GM20000 (cell line): ENCODE measurements around the gene GNG7.
"Not testable (repeated sequence)": the region's sequence is repeated elsewhere in the genome, so short reads cannot be mapped to it uniquely, and the experiment has no call there.

Experiments used
- DNase-seq: peaks from one replicate; pipeline ENCODE4 v3.0.0; 2012; ENCODE audit warnings: low spot score
- CTCF ChIP-seq: IDR thresholded peaks from 2 replicates; pipeline ENCODE4 v1.5.1; 2012; ENCODE audit warnings: mild to moderate bottlenecking, control low read depth; ENCODE audit errors: extremely low read depth, missing control alignments

Gene GNG7

DNA sequence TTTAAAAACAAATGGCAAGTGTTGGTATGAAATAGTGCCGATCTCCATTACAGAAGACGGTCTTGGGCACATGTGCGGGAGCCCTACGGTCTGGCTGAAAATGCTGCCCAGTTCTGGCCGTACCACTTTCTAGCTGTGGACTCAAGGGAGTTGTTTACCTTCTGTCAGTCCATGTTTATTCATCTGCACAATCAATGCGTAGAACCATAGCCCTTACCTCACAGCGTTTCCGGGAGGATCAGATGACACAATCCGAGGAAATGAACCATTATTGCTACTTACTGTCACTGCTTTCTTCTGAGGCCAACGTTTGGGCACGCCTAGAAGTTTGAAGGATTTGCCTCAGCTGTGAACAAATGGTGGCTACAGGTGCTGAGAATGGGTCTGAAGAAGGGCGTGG is 195.4 kb downstream of the GNG7 start:
- no peak for TF ChIP-seq CTCF
- no peak for DNase-seq

- not testable (repeated sequence) for DNase-seq
Observed at GRCh38 chr19:2506656-2507055, 195.8 kb downstream of the GNG7 start.

- DNase-seq, result no peak
- TF ChIP-seq CTCF, result no peak
Observed at GRCh38 chr19:2503521-2504109, 198.9 kb downstream of the GNG7 start.

DNA sequence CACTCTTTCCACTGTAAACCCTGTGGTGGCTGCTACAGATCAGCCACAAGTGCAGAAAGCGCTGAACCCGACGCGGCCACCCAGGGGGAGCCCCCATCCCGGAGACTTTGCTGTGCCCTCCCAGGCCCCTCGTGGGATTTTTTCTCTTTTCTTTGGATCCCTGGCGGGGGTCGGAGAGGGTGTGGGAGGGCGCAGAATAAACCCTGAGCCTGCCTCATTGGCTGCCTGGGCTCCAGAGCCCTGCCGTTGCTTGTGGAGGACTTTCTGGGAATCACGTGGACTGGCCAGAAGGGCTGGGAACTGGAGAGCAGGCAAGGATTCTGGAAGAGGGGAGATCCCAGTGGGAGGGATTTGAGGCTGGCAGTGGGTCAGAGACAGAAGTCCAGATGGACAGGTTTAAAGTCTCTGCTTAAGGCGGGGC is 201.6 kb downstream of the GNG7 start:
- no peak for TF ChIP-seq CTCF
- no peak for DNase-seq

DNA sequence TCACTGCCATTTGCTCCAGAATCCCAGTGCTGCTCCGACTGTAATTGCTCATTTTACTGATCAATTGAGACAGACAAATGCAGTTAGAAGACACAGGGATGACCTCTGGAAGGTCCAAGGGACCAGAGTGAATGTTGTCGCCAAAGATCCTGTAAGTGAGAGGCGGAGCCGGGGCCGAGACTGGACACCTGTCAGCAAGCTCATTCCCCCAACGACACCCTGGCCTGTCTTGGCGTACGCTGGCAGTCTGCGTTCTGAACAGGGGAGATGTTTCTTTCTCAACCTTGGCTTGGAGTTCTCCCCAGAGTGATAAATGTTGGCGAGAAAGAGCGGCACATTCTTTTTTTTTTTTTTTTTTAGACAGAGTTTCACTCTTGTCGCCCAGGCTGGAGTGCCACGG is 202.3 kb downstream of the GNG7 start:
- no peak for DNase-seq
- no peak for TF ChIP-seq CTCF

DNA sequence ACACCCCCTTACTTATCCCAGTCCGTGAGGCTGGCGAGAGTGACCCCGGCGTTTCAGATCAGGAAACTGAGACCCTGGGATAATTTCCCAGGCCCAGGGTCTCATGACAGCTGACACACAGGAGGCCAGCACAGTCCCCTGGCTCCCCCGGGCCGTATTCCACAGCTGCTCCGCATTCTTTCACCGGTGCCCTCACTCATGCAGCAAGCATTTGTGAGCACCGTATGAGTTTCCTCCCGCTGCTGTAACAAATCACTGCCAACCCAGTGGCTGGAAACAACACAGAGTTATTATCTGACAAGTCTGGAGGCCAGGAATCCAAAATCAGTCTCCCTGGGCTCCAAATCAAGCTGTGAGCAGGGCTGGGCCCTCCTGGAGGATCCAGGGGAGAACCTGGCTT is 205.3 kb downstream of the GNG7 start:
- DNase-seq, result no peak

GRCh38 chr19:2495651-2496316 is 206.7 kb downstream of the GNG7 start:
- no peak for DNase-seq
- no peak for TF ChIP-seq CTCF

More for the DNA sequence above, 205.3 kb downstream of the GNG7 start:
- no peak for TF ChIP-seq CTCF

DNA sequence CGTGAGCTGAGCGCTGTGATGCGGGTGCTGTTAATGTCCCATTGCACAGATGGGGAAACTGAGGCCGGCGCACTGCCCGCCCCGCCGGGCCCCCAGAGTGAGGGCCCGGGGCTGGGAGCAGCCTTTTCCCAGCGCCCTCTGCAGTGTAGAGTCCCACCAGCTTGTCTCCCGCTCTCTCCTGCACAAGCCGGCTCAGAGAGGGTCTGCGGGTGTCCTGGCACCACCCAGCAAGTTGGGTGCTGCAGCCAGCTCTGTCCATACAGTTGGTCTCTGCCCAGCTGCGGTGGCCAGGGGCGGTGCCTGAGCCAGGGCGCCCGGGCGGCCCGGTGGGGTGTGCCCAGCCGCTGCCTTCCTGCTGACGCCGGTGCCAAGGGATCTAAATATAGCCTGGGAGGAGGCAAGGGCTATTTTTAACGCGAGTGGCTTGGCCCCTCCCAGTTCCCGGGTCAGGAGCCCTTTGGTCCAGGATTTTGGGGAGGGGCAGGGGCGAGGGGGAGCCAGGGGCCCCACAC is 207.3 kb downstream of the GNG7 start:
- no peak for TF ChIP-seq CTCF
- DNase-seq, result no peak
